ENCODE data around the gene UBN2.
"Not testable (repeated sequence)": the region's sequence is repeated elsewhere in the genome, so short reads cannot be mapped to it uniquely, and the experiment has no call there.

Gene UBN2

GRCh38 chr7:139230774-139231512, at the start of gene UBN2:
UBN2 (plus strand) TSS chr7:139231237; CDS start chr7:139231485, 248 bp downstream.
- peak; percentile 99 for DNase-seq

DNA sequence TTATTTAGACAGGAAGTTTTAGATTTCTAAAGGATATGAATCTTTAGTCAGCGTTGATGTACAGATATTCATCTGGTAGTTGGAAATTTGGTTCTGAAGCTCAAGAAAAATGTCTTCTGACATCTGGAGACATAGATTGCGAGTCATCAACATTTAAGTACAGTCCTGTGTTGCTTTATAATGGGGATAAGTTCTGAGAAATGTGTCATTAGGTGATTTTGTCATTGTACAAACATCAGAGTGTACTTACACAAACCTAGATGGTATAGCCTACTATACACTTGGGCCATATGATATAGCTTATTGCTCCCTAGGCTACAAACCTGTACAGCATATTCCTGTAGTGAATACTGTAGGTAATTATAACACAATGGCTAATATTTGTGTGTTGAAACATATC, 49.6 kb upstream of the UBN2 start:
- no peak for DNase-seq

GRCh38 chr7:139182363-139182762, 48.7 kb upstream of the UBN2 start:
- no peak for DNase-seq

DNA sequence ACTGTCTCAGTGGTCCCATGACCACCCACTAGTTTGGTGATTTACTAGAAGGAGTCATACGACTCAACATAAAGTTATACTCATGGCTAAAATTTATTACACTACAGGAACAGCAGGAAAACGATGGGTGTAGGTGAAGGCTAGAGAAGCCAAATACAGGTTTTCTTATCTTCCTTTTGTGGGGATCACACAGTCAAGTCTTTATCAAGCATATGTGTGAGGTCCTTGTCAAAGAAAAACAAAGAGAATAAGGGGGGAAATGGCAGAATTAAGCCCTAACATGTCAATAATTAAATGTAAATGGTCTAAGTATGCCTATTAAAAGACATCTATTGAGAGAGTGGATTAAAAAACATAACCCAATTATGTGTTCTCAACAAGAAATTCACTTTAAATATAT, 47.8 kb upstream of the UBN2 start:
- DNase-seq: no peak

GRCh38 chr7:139183878-139184338, 47.1 kb upstream of the UBN2 start:
- peak; percentile 16 for DNase-seq

DNA sequence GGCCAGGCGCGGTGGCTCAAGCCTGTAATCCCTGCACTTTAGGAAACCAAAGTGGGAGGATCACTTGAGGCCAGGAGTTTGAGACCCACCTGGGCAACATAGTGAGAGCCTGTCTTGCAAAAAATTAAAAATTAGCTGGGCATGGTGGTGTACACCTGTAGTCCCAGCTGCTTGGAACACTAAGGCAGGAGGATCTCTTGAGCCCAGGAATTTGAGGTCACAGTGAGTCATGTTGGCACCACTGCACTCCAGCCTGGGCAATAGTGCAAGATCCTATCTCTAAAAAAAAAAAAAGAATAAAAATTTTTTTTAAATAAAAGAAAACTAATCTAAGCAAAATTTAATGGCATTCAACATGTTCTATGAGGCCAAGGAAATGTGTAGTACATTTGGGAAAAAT, 44.9 kb upstream of the UBN2 start:
- DNase-seq: no peak

GRCh38 chr7:139189357-139189756, 41.7 kb upstream of the UBN2 start:
- DNase-seq: no peak

DNA sequence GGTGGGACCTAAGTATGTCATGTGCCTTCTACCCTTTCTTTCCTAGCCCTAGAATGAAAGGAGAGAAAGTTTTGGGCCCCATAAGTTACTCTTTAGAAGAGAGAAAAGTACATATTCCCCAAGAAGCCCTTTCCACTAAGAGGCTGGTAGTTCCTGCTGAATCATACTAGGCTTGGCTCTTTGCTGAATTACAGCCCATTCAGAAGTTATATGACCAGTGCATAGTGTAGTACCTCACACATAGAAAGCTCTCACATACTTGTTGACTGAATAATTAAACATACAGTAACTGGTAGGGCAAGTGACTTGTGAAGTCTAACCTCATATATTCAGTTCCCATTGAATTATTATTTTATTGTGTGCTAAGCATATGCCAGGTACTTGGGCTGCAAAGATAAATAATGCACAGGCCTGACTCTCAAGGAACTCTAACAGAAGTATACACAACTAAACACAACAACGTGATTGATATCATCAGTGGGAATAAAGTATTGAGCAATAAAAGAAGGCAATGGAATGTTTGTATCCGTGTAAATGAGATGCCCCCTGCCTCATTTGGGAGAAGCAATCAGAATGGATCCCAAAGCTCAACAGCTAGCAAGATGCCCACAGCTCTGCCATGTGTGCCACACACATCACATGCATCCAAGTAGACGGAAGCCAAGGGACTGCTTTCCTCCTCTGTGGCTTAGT, 38.9 kb upstream of the UBN2 start:
- DNase-seq: no peak

DNA sequence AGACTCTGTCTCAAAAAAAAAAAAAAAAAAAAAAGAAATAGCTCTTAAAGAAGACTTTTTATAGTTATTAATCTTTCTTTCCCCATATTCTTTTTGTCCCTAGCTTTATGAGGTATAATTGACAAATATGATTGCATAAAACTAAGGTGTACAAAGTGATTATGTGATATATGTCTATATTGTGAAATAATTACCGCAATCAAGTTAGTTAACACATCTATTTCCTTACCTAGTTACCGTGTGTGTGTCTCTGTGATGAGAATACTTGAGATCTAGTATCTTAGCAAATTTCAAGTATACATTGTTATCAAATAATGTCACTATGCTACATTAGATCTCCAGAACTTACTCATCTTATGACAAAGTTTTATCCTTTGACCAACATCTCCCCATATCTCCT, 30.7 kb upstream of the UBN2 start:
- DNase-seq: no peak

DNA sequence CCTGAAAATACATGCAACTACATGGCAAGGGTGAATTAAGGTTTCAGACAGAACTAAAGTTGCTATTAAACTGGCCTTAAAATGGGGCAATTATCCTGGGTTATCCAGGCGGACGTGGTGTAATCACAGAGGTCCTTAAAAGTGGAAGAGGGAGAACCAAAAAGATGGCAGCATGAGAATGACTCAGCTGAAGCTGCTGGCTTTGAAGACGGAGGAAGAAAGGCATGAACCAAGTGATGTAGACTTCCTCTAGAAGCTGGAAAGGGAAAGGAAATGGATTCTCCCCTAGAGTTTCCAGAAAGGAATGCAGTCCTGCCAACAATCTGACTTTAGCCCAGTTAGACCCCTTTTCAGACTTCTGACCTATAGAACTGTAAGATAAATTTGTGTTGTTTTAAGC, 27.0 kb upstream of the UBN2 start:
- DNase-seq: no peak

DNA sequence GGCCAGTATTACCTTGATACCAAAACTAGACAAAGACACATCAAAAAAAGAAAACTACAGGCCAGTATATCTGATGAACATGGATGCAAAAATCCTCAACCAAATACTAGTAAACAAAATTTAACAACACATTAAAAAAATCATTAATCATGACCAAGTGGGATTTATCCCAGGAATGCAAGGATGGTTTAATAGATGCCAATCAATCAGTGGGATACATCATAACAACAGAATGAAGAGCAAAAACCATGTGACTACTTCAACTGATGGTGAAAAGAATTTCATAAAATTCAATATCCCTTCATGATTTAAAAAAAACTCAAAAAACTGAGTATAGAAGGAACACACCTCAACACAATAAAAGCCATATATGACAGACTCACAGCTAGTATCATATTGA, 25.2 kb upstream of the UBN2 start:
- DNase-seq: no peak

GRCh38 chr7:139212133-139212532, 18.9 kb upstream of the UBN2 start:
- DNase-seq: no peak

DNA sequence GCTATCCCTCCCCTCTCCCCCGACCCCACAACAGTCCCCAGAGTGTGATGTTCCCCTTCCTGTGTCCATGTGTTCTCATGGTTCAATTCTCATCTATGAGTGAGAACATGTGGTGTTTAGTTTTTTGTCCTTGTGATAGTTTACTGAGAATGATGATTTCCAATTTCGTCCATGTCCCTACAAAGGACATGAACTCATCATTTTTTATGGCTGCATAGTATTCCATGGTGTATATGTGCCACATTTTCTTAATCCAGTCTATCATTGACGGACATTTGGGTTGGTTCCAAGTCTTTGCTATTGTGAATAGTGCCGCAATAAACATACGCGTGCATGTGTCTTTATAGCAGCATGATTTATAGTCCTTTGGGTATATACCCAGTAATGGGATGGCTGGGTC, 17.5 kb upstream of the UBN2 start:
- DNase-seq: not testable (repeated sequence)

DNA sequence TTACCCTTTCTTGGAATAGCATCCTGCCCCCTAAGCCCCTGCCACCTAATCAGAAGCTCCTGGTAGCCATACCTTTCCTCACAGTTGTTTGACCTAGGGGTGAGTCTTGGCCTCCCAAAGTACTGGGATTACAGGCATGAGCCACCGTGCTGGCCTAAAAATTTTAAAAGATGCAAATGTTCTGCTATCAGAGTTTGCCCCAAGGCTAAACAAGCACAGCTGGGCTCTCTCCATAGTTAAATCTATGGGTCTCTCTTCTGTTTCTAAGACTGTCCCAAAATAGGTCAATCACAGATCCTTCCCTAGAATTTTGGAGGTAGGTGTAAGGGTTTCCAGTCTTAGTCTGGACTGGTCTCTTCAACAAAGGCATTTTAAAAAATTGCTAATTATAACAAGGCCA, 12.9 kb upstream of the UBN2 start:
- no peak for DNase-seq

DNA sequence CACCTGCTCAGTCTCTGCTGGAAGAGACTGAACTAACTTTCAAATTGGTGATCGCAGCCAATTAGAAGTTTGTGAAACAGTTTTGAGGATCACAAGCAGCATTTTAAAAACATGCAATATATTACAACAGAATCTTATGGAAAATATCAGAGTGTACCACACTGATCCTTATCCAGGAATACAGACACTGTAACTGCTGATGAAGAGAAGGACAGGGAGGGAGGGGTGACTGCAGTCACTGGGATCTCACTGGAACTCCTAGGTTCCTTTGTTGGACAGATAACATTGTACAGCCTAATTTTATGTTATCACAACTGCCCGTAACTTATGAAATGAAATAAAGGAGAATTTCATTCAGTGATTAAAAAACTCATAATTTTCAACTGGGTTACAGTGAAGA, 6.8 kb upstream of the UBN2 start:
- DNase-seq: no peak

- DNase-seq: not testable (repeated sequence)
Measured at GRCh38 chr7:139224836-139225235, 6.2 kb upstream of the UBN2 start.

DNA sequence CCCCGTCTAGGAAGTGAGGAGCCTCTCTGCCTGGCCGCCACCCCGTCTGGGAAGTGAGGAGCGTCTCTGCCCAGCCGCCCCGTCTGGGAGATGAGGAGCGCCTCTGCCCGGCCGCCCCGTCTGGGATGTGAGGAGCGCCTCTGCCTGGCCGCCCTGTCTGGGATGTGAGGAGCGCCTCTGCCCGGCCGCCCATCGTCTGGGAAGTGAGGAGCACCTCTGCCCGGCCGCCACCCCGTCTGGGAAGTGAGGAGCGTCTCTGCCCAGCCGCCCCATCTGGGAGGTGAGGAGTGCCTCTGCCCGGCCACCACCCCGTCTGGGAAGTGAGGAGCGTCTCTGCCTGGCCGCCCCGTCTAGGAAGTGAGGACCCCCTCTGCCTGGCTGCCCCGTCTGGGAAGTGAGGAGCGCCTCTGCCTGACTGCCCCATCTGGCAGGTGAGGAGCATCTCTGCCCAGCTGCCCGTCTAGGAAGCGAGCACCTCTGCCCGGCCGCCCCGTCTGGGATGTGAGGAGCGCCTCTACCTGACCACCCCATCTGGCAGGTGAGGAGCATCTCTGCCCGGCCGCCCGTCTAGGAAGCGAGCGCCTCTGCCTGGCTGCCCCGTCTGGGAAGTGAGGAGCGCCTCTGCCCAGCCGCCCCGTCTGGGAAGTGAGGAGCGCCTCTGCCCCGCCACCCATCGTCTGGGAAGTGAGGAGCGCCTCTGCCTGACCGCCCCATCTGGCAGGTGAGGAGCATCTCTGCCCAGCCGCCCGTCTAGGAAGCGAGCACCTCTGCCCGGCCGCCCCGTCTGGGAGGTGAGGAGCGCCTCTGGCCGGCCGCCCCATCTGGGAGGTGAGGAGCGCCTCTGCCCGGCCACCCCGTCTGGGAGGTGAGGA, 5.5 kb upstream of the UBN2 start:
- not testable (repeated sequence) for DNase-seq

DNA sequence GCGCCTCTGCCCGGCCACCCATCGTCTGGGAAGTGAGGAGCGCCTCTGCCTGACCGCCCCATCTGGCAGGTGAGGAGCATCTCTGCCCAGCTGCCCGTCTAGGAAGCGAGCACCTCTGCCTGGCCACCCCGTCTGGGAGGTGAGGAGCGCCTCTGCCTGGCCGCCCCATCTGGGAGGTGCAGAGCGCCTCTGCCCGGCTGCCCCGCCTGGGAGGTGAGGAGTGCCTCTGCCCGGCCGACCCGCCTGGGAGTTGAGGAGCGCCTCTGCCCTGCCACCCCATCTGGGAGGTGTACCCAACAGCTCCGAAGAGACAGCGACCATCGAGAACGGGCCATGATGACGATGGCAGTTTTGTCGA, 4.9 kb upstream of the UBN2 start:
- not testable (repeated sequence) for DNase-seq

- DNase-seq: not testable (repeated sequence)
Measured at GRCh38 chr7:139226988-139227488, 4.0 kb upstream of the UBN2 start.

- no peak for DNase-seq
Measured at GRCh38 chr7:139230023-139230422, 1.0 kb upstream of the UBN2 start.

DNA sequence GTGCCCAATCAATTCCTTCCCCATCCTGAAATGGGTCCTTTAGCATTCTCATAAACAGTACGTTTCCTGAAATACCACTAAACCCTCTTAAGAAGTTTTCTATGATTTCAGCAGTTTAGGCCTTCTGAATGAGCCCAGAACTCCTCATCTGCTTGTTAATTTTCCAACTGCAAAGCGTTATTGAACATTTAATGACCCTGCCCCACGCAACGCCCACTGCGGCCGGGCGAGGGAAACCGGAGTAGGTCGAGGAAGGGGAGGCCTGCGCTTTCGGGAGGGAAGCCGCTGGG, 608 bp upstream of the UBN2 start:
- no peak for DNase-seq

DNA sequence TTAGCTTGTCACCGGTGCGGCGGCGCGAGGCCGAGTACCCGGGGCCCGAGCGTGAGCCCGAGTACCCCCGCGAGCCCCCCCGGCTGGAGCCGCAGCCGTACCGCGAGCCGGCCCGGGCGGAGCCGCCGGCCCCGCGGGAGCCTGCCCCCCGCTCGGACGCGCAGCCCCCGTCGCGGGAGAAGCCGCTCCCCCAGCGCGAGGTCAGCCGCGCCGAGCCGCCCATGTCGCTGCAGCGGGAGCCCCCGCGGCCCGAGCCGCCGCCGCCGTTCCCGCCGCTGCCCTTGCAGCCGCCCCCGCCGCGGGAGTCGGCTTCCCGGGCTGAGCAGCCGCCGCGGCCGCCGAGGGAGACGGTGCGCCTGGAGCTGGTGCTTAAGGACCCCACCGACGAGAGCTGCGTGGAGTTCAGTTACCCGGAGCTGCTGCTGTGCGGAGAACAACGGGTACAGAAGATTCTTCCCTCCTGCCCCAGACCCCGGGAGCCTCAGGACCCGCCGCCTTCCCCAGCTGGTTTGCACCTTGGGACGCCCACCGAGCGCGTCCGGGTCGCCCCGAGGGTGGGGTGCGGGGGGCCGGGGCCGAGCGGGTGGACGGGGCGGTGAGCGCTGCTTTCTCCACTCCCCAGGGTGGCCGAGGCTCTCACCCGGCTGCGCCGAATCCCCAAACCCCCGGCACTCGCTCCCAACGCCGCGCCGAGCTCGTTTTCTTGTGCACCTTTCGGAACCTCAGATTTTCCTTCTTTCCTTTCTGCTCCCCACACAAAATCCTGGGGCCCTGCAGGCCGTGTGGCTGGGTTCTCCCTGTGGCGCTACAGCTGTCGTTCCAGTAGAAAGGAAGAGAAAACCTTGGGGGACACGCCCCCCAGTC, 708 bp downstream of the UBN2 start:
- DNase-seq: peak; percentile 40

GRCh38 chr7:139232377-139232717, 1.3 kb downstream of the UBN2 start:
- DNase-seq: no peak

Measured in femur (tissue), 1 donor.